ENCODE results near the gene SUCO.

GRCh38 chr1:172513479-172513878 is 19.5 kb upstream of the SUCO start:
- TF ChIP-seq CTCF (IDR thresholded peaks at IDR 0.05) (no peak), POLR2A (IDR thresholded peaks at IDR 0.05) (no peak)
